HL-60 (cell line): ENCODE measurements around the gene MCM3AP.

Experiments
- DNase-seq, 2 experiments: peaks; one replicate each; pipeline ENCODE4 v3.0.0-alpha.2; 2010 to 2020; ENCODE audit warnings: low read depth in 1 of 2, low spot score in 1 of 2
- H3K27ac ChIP-seq: fragments of 250-450 bp; sonication (Bioruptor Pico); replicated peaks from 2 replicates; pipeline ENCODE4 v1.5.1; 2020; ENCODE audit warnings: mild to moderate bottlenecking, moderate library complexity
- H3K27me3 ChIP-seq: fragments of 250-450 bp; sonication (Bioruptor Pico); 2 replicates; pipeline ENCODE4 v1.5.1; 2021; ENCODE audit warnings: mild to moderate bottlenecking, moderate library complexity; ENCODE audit not compliant: insufficient read depth, poor library complexity, severe bottlenecking
- H3K4me3 ChIP-seq: replicated peaks from 2 replicates; pipeline ENCODE4 v1.5.1; 2011; ENCODE audit warnings: mild to moderate bottlenecking, control low read depth, low read length; ENCODE audit not compliant: insufficient read depth
- GABPA ChIP-seq: IDR thresholded peaks from 2 replicates; pipeline ENCODE4 v1.6.1; 2012; ENCODE audit warnings: low read depth
- POLR2AphosphoS5 ChIP-seq: IDR thresholded peaks from 2 replicates; pipeline ENCODE4 v1.6.1; 2012; ENCODE audit warnings: low read depth
- SPI1 ChIP-seq: IDR thresholded peaks from 2 replicates; pipeline ENCODE4 v1.6.1; 2012; ENCODE audit warnings: low read depth, mild to moderate bottlenecking, borderline replicate concordance
- TF ChIP-seq, protein P1 (sequence below): IDR thresholded peaks from 2 replicates; pipeline ENCODE4 v1.6.1; 2012; ENCODE audit warnings: low read depth; ENCODE audit not compliant: insufficient replicate concordance
- TF ChIP-seq, protein P2 (sequence below): IDR thresholded peaks from one replicate; pipeline ENCODE4 v1.5.1; 2011; ENCODE audit warnings: low read length, control low read depth, inconsistent platforms; ENCODE audit not compliant: insufficient read depth

The MCM3AP gene

DNA sequence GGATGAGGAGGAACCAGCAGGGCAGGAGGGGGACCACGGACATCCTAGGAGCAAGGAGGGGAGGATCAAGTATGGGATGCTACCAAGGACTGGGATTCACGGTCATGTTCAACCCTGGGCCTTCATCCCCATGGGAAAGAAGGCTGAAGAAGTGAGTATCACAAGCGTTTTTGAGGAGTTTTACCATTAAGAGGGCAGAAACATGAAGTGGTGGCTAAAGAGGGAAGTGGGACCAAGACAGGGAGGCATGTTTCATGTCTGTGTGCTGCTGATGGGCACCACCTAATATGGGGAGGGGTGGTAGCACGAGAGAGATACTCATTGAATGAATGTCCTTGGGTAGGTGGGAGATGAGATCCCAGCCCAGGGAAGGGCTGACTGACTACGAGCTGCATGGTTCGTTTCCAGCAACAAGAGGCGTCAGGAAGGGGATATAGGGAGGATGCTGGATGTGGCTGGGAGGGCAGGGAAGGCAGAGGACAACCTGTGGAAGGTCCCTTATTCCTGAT is 45.5 kb downstream of the MCM3AP start:
- DNase-seq = no peak
- TF ChIP-seq, protein P1, sequence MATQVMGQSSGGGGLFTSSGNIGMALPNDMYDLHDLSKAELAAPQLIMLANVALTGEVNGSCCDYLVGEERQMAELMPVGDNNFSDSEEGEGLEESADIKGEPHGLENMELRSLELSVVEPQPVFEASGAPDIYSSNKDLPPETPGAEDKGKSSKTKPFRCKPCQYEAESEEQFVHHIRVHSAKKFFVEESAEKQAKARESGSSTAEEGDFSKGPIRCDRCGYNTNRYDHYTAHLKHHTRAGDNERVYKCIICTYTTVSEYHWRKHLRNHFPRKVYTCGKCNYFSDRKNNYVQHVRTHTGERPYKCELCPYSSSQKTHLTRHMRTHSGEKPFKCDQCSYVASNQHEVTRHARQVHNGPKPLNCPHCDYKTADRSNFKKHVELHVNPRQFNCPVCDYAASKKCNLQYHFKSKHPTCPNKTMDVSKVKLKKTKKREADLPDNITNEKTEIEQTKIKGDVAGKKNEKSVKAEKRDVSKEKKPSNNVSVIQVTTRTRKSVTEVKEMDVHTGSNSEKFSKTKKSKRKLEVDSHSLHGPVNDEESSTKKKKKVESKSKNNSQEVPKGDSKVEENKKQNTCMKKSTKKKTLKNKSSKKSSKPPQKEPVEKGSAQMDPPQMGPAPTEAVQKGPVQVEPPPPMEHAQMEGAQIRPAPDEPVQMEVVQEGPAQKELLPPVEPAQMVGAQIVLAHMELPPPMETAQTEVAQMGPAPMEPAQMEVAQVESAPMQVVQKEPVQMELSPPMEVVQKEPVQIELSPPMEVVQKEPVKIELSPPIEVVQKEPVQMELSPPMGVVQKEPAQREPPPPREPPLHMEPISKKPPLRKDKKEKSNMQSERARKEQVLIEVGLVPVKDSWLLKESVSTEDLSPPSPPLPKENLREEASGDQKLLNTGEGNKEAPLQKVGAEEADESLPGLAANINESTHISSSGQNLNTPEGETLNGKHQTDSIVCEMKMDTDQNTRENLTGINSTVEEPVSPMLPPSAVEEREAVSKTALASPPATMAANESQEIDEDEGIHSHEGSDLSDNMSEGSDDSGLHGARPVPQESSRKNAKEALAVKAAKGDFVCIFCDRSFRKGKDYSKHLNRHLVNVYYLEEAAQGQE = no peak
- TF ChIP-seq GABPA (no peak), POLR2AphosphoS5 (no peak), SPI1 (no peak)
- TF ChIP-seq, protein P2, sequence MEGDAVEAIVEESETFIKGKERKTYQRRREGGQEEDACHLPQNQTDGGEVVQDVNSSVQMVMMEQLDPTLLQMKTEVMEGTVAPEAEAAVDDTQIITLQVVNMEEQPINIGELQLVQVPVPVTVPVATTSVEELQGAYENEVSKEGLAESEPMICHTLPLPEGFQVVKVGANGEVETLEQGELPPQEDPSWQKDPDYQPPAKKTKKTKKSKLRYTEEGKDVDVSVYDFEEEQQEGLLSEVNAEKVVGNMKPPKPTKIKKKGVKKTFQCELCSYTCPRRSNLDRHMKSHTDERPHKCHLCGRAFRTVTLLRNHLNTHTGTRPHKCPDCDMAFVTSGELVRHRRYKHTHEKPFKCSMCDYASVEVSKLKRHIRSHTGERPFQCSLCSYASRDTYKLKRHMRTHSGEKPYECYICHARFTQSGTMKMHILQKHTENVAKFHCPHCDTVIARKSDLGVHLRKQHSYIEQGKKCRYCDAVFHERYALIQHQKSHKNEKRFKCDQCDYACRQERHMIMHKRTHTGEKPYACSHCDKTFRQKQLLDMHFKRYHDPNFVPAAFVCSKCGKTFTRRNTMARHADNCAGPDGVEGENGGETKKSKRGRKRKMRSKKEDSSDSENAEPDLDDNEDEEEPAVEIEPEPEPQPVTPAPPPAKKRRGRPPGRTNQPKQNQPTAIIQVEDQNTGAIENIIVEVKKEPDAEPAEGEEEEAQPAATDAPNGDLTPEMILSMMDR = no peak
- Histone ChIP-seq H3K27me3 (no peaks in the 10 kb centered on the region), H3K4me3 (no peak overlapping the region), H3K27ac (no peak overlapping the region)

DNA sequence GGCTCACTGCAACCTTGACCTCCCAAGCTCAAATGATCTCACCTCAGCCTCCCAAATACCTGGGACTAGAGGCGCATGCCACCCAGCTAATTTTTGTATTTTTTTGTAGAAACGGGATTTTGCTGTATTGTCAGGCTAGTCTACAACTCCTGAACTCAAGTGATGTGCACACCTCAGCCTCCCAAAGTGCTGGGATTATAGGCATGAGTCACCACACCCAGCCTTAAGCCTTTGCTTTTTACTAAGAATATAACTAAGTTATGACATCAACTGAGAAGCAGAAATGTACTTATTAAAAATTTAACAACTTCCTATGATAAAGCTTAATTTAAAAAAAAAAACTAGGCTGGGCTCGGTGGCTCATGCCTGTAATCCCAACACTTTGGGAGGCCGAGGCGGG is 47.9 kb downstream of the MCM3AP start:
- DNase-seq = no peak
- no peak overlapping the region for H3K27ac ChIP-seq
- no peak overlapping the region for H3K4me3 ChIP-seq
- TF ChIP-seq GABPA = no peak
- TF ChIP-seq, protein P1 = no peak
- no peak for TF ChIP-seq SPI1
- no peaks in the 10 kb centered on the region for H3K27me3 ChIP-seq

DNA sequence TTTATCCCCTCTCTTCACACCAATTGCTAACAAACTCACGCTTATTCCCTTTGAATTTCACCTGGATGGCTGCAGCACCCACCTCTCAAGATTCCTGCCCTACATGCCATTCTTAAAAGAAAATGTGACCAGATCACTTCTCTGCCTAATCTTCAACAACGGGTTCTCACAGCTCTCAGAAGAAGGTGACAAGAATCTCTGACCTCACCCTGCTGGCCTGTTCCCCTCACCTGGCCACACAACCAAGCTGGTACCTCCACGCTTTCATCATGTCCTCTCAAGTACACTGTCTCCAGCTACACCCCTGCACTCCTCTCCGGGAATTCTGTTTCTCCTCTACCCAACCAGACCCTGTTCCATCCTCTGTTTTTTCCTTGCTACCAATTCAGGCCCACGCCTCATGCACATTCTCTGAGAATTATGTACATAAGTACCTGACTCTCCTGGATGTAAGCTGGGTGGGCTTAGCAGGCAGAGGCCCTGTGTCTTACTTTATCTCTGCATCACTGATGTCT is 50.9 kb downstream of the MCM3AP start:
- Histone ChIP-seq H3K4me3 (no peak overlapping the region), H3K27me3 (no peaks in the 10 kb centered on the region), H3K27ac (no peak overlapping the region)
- TF ChIP-seq GABPA (no peak), POLR2AphosphoS5 (no peak), SPI1 (no peak)
- TF ChIP-seq, protein P2 = no peak
- TF ChIP-seq, protein P1 = no peak
- no peak for DNase-seq

DNA sequence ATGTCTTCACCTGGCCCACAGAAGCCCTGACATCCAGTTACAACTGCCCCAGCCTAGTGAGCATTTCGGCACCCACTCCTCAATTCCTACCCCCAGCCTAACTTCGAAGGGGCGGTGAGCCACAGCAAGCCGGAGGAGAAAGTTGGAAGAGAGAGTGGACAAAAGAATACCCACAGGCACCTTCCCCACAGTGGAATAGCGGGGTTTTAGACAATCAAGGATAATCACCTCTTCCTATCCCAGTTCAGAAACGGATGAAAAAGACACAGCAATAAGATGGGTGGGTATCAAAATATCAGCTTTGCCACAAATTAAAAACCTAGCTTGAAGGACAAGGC is 55.5 kb downstream of the MCM3AP start:
- no peaks in the 10 kb centered on the region for H3K27me3 ChIP-seq
- peak overlapping the region; percentile 70 for H3K4me3 ChIP-seq
- H3K27ac ChIP-seq = no peak overlapping the region
- no peak for DNase-seq
- TF ChIP-seq POLR2AphosphoS5 (no peak), GABPA (no peak), SPI1 (no peak)
- TF ChIP-seq, protein P2 = no peak
- TF ChIP-seq, protein P1 = no peak
